Stimulated activated naive CD8-positive, alpha-beta T cell treated with anti-CD3 and anti-CD28 coated beads, Interleukin-15, amount 100 ng/mL, for 72 hours (primary cell): ENCODE data around the gene KLHL17.
A peak's percentile ranks its signal among the peaks of the same experiment; 100 is the strongest.

Experiments used
- ATAC-seq: fragments of 150-1000 bp; cut with Tn5 transposase; 2 replicates; pipeline ENCODE4 v1.10.0; 2021; ENCODE audit warnings: mild to moderate bottlenecking, moderate library complexity
- DNase-seq, 2 donors: peaks; one replicate each; pipeline ENCODE4 v3.0.0; 2021 to 2022
- H3K27ac Mint-ChIP-seq, 2 donors: one replicate each; pipeline ENCODE4 v1.8.0; 2022; ENCODE audit warnings: mild to moderate bottlenecking in 2 of 2, mixed read lengths in 2 of 2, moderate library complexity in 2 of 2
- H3K27me3 Mint-ChIP-seq: one replicate; pipeline ENCODE4 v1.8.0; 2022; ENCODE audit warnings: mixed read lengths
- H3K4me1 Mint-ChIP-seq: one replicate; pipeline ENCODE4 v1.8.0; 2022; ENCODE audit warnings: mild to moderate bottlenecking, mixed read lengths
- H3K4me3 Mint-ChIP-seq, 2 donors: one replicate each; pipeline ENCODE4 v1.8.0; 2022; ENCODE audit warnings: mild to moderate bottlenecking in 2 of 2, mixed read lengths in 2 of 2, moderate library complexity in 1 of 2
- H3K9me3 Mint-ChIP-seq, 2 donors: one replicate each; pipeline ENCODE4 v1.8.0; 2022; ENCODE audit warnings: mixed read lengths in 2 of 2

The KLHL17 gene

GRCh38 chr1:965526-966134 is 5.2 kb downstream of the KLHL17 start:
- Mint-ChIP-seq H3K4me1 (peaks cover 30% of the 10 kb centered on the region), H3K27me3 (peaks cover 28% of the 10 kb centered on the region), H3K9me3 (no peaks in the 10 kb centered on the region), H3K27ac (no peak overlapping the region), H3K4me3 (peak overlapping the region; percentile 51 to 64)
- no peak for ATAC-seq
- DNase-seq = no peak

- ATAC-seq (peak; percentile 53), DNase-seq (no peak)
- Mint-ChIP-seq H3K4me3 (peak within 1 kb of the TSS; percentile 81 to 91), H3K9me3 (no peaks in the 10 kb centered on the region), H3K27me3 (peaks cover 33% of the 10 kb centered on the region), H3K27ac (peak within 1 kb of the TSS in 1 of 2 donors; percentile 40), H3K4me1 (peaks cover 29% of the 10 kb centered on the region)
Observed at GRCh38 chr1:966135-966703, 5.8 kb downstream of the KLHL17 start, which contains the start of gene PLEKHN1. PLEKHN1 (plus strand) TSS chr1:966482; CDS start chr1:966532, 50 bp downstream.

- Mint-ChIP-seq H3K27ac (peak overlapping the region in 1 of 2 donors; percentile 40), H3K9me3 (no peaks in the 10 kb centered on the region), H3K27me3 (peaks cover 39% of the 10 kb centered on the region), H3K4me1 (peaks cover 23% of the 10 kb centered on the region), H3K4me3 (peak overlapping the region; percentile 81 to 91)
- DNase-seq (peak; percentile 72 to 73), ATAC-seq (peak; percentile 81)
Observed at GRCh38 chr1:966704-967300, 6.4 kb downstream of the KLHL17 start.

GRCh38 chr1:967466-968343 is 7.3 kb downstream of the KLHL17 start:
- peak overlapping the region in 1 of 2 donors; percentile 26 for H3K4me3 Mint-ChIP-seq

GRCh38 chr1:969260-969855 is 9.0 kb downstream of the KLHL17 start:
- no peaks in the 10 kb centered on the region for H3K9me3 Mint-ChIP-seq
- DNase-seq (no peak), ATAC-seq (no peak)
- no peak overlapping the region for H3K4me3 Mint-ChIP-seq
- peaks cover 19% of the 10 kb centered on the region for H3K4me1 Mint-ChIP-seq
- no peak overlapping the region for H3K27ac Mint-ChIP-seq
- peaks cover 63% of the 10 kb centered on the region for H3K27me3 Mint-ChIP-seq

More at GRCh38 chr1:967466-968343, 7.3 kb downstream of the KLHL17 start:
- peaks cover 48% of the 10 kb centered on the region for H3K27me3 Mint-ChIP-seq
- no peaks in the 10 kb centered on the region for H3K9me3 Mint-ChIP-seq
- H3K4me1 Mint-ChIP-seq = peaks cover 19% of the 10 kb centered on the region
- ATAC-seq (no peak), DNase-seq (no peak)
- H3K27ac Mint-ChIP-seq = no peak overlapping the region

- H3K27ac Mint-ChIP-seq = no peak overlapping the region
- no peak for ATAC-seq
Observed at GRCh38 chr1:970242-970972, 10.0 kb downstream of the KLHL17 start.

GRCh38 chr1:970973-971730 is 10.8 kb downstream of the KLHL17 start:
- ATAC-seq = no peak
- Mint-ChIP-seq H3K9me3 (no peaks in the 10 kb centered on the region), H3K27ac (no peak overlapping the region), H3K4me1 (peaks cover 19% of the 10 kb centered on the region), H3K27me3 (peaks cover 81% of the 10 kb centered on the region), H3K4me3 (no peak overlapping the region)
- no peak for DNase-seq

More at GRCh38 chr1:970242-970972, 10.0 kb downstream of the KLHL17 start:
- DNase-seq = no peak
- no peaks in the 10 kb centered on the region for H3K9me3 Mint-ChIP-seq
- H3K4me3 Mint-ChIP-seq = no peak overlapping the region
- H3K4me1 Mint-ChIP-seq = peaks cover 19% of the 10 kb centered on the region
- H3K27me3 Mint-ChIP-seq = peaks cover 73% of the 10 kb centered on the region

GRCh38 chr1:971751-972506 is 11.5 kb downstream of the KLHL17 start:
- no peak for ATAC-seq

GRCh38 chr1:972726-973458 is 12.5 kb downstream of the KLHL17 start:
- H3K4me3 Mint-ChIP-seq = no peak overlapping the region
- ATAC-seq (no peak), DNase-seq (no peak)
- peaks cover 0 to under 1% of the 10 kb centered on the region in 2 donors for H3K9me3 Mint-ChIP-seq
- no peak overlapping the region for H3K27ac Mint-ChIP-seq
- H3K27me3 Mint-ChIP-seq = peaks cover 82% of the 10 kb centered on the region
- H3K4me1 Mint-ChIP-seq = peaks cover 8% of the 10 kb centered on the region

More at GRCh38 chr1:971751-972506, 11.5 kb downstream of the KLHL17 start:
- Mint-ChIP-seq H3K27ac (no peak overlapping the region), H3K4me1 (peaks cover 14% of the 10 kb centered on the region), H3K4me3 (no peak overlapping the region), H3K9me3 (no peaks in the 10 kb centered on the region), H3K27me3 (peaks cover 82% of the 10 kb centered on the region)
- no peak for DNase-seq

- DNase-seq = no peak
- ATAC-seq = no peak
- peaks cover 13% of the 10 kb centered on the region for H3K4me1 Mint-ChIP-seq
- no peak overlapping the region for H3K27ac Mint-ChIP-seq
- H3K4me3 Mint-ChIP-seq = no peak overlapping the region
- H3K9me3 Mint-ChIP-seq = peaks cover 0 to 7% of the 10 kb centered on the region in 2 donors
- H3K27me3 Mint-ChIP-seq = peaks cover 82% of the 10 kb centered on the region
Observed at GRCh38 chr1:973459-974292, 13.3 kb downstream of the KLHL17 start.

GRCh38 chr1:974293-974640 is 13.9 kb downstream of the KLHL17 start:
- no peak for ATAC-seq
- Mint-ChIP-seq H3K27me3 (peaks cover 76% of the 10 kb centered on the region), H3K27ac (no peak overlapping the region), H3K4me1 (peaks cover 13% of the 10 kb centered on the region), H3K9me3 (peaks cover 0 to 7% of the 10 kb centered on the region in 2 donors), H3K4me3 (no peak overlapping the region)
- no peak for DNase-seq

- no peak overlapping the region for H3K4me3 Mint-ChIP-seq
- no peak for ATAC-seq
Observed at GRCh38 chr1:974687-975328, 14.4 kb downstream of the KLHL17 start.

More at GRCh38 chr1:974687-975328, 14.4 kb downstream of the KLHL17 start:
- H3K27ac Mint-ChIP-seq = no peak overlapping the region
- H3K9me3 Mint-ChIP-seq = peaks cover 0 to 7% of the 10 kb centered on the region in 2 donors
- no peak for DNase-seq
- peaks cover 70% of the 10 kb centered on the region for H3K27me3 Mint-ChIP-seq
- peaks cover 13% of the 10 kb centered on the region for H3K4me1 Mint-ChIP-seq
